HG03139 (cell line): Measurements from ENCODE around the gene ARMC5.
A peak's percentile ranks its signal among the peaks of the same experiment; 100 is the strongest.
"Not testable (repeated sequence)": the region's sequence is repeated elsewhere in the genome, so short reads cannot be mapped to it uniquely, and the experiment has no call there.

Experiments used
- ATAC-seq: cut with Tn5 transposase; IDR thresholded peaks from one replicate; pipeline ENCODE4 v1.9.1; 2021; ENCODE audit not compliant: unreplicated experiment

ARMC5 gene

GRCh38 chr16:31493506-31494125 is 34.3 kb downstream of the ARMC5 start:
- no peak for ATAC-seq

DNA sequence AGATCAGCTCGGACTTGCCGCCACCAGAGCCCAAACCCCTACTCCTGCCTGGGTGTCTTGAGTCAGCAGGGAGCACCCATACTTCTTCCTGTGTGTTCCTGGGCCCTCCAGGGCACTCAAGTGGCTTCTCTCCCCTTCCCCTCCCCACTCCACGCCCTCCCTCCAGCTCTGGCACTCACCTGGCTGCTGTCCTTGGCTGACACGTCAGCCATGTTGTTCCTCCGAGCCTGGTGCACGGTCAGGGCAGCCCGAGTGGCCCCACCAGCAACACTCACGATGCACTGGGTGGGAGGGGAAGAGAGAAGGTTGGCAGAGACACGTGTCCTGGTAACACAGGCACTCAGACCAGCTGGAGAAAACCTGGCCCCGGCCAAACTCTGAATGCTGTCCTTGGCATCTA is 37.4 kb downstream of the ARMC5 start:
- no peak for ATAC-seq

GRCh38 chr16:31498493-31498892 is 39.2 kb downstream of the ARMC5 start:
- ATAC-seq, result no peak

GRCh38 chr16:31499928-31500327 is 40.6 kb downstream of the ARMC5 start:
- ATAC-seq, result no peak

- no peak for ATAC-seq
Measured at GRCh38 chr16:31501226-31501965, 42.1 kb downstream of the ARMC5 start.

GRCh38 chr16:31501966-31502348 is 42.7 kb downstream of the ARMC5 start:
- ATAC-seq, result no peak

GRCh38 chr16:31502981-31503380 is 43.7 kb downstream of the ARMC5 start:
- ATAC-seq, result no peak

- not testable (repeated sequence) for ATAC-seq
Measured at GRCh38 chr16:31503555-31503954, 44.3 kb downstream of the ARMC5 start.

GRCh38 chr16:31504159-31504558 is 44.9 kb downstream of the ARMC5 start:
- no peak for ATAC-seq

GRCh38 chr16:31505483-31505882 is 46.2 kb downstream of the ARMC5 start:
- ATAC-seq, result peak; percentile 40

- peak; percentile 5 for ATAC-seq
Measured at GRCh38 chr16:31507617-31507928, 48.3 kb downstream of the ARMC5 start.

GRCh38 chr16:31507929-31508705 is 48.8 kb downstream of the ARMC5 start, which contains the start of gene RUSF1:
RUSF1 (minus strand) TSS chr16:31508391; CDS start chr16:31508373, 18 bp downstream.
- ATAC-seq, result peak; percentile 78

DNA sequence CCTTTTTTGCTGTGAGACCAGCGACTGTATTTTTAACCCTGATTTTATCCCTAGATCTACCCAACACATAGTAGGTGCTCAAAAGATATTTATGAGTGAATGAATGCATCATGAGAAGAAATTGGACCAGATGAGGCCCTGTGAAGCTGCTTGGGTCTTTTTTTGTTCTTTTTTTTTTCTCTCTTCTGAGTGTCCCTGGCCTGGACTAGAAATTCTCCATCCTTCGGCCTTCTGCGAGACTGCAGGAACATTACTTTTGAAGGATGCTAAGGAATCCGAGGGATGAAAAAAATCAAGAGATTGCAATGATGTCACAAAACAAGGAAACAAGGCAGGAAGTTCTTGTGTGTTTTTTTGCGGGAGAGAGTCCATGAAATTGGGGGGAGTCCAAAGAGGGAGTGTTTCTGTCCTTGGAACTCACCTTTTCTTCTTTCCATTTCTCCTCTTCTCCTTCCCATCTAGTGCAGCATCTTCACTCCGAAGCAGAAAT is 49.5 kb downstream of the ARMC5 start:
- ATAC-seq, result no peak

DNA sequence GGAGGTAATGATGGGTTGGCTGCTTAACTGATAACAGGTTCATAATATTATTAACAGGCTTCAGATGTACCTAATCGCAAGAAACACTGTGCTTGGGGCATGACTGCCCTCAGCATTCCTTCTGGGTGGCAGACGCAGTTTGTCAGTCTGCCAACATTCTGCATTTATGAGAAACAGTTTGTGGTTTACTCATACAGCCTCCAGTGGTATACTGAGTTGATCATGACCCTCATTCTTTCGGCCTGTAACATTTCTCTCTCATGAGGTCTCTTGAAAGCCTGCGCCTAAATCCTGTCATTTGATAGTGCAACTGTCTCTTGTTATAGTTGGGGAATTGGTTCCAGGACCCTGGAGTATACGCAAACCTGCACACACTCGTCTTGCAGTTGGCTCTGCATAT is 53.8 kb downstream of the ARMC5 start:
- ATAC-seq, result no peak

GRCh38 chr16:31513884-31514283 is 54.6 kb downstream of the ARMC5 start:
- ATAC-seq, result no peak
